ENCODE measurements around the gene IL11RA.
A peak's percentile ranks its signal among the peaks of the same experiment; 100 is the strongest.

The IL11RA gene

DNA sequence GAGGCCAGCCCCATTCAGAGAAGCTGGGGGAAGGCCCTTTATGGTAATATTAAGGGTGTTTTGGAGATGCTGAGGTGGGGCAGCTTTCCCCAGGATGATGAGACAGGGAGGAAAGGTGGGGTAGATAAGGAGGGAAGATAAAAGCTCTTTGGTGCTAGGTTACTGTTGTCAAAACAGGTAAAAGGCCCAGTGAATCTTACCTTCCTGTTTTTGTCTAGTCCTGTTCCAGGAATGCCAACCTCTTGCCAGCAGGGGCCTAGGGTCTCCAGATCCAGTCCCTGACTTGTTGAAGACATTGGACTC, 11.3 kb downstream of the IL11RA start:
- Histone ChIP-seq H3K9ac (ENCODE audit: low read length) (no peak overlapping the region), H3K4me1 (ENCODE audit: control insufficient read depth, insufficient read depth, low read length) (peaks cover 3% of the 10 kb centered on the region), H3K27me3 (ENCODE audit: control insufficient read depth, insufficient read depth, low read length) (no peaks in the 10 kb centered on the region), H3K36me3 (ENCODE audit: control insufficient read depth, insufficient read depth, low read length) (peaks cover 2% of the 10 kb centered on the region), H3K27ac (ENCODE audit: low read depth, low read length) (no peak overlapping the region), H3K4me3 (ENCODE audit: low read length) (no peak overlapping the region)

DNA sequence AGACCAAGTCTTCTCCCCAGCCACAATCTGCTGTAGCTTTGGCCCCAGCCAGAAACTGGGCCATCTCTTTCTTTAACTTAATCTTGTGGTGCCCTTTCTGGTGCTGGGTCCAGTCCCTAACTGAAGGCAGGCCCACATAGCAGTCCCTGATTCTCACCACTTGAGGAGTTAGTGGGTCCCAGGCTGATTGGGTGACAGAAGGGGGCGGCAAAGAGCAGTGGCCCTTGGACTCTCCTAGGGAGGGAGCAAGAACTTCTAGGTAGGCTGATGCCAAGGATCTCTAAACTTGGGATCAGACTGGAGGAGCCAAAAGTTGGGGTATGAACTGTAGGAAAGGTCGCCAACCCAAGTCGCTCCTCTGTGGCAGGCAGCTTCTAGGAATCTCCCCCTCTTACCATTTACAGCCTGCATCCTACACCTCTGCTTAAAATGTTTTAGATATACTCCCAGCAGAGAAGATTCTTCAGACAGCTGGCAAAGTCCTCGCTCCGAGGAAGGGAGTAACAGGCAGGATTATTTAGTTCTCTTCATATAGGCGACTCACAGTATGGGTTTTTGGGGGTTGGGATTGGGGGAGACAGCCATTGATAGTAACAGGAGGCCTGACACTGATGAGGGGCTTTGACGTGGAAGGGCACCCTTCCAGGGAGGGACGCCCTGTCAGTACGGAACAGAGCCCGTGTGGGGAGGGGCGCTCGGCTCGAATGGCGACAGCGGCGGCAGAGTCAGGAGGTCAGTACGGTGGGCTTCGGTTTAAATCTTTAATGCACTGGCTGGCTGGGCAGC, 12.5 kb downstream of the IL11RA start:
- H3K36me3 ChIP-seq (ENCODE audit: control insufficient read depth, insufficient read depth, low read length) = peaks cover 4% of the 10 kb centered on the region
- no peaks in the 10 kb centered on the region for H3K27me3 ChIP-seq (ENCODE audit: control insufficient read depth, insufficient read depth, low read length)
- H3K4me1 ChIP-seq (ENCODE audit: control insufficient read depth, insufficient read depth, low read length) = peaks cover 3% of the 10 kb centered on the region
- H3K27ac ChIP-seq (ENCODE audit: low read depth, low read length) = peak overlapping the region; percentile 99
- H3K4me3 ChIP-seq (ENCODE audit: low read length) = peak overlapping the region; percentile 72
- peak overlapping the region; percentile 12 for H3K9ac ChIP-seq (ENCODE audit: low read length)

GRCh38 chr9:34665067-34665380, 13.0 kb downstream of the IL11RA start:
- Histone ChIP-seq H3K4me1 (ENCODE audit: control insufficient read depth, insufficient read depth, low read length) (peaks cover 3% of the 10 kb centered on the region), H3K27me3 (ENCODE audit: control insufficient read depth, insufficient read depth, low read length) (no peaks in the 10 kb centered on the region), H3K4me3 (ENCODE audit: low read length) (peak overlapping the region; percentile 72), H3K27ac (ENCODE audit: low read depth, low read length) (peak overlapping the region; percentile 99), H3K9ac (ENCODE audit: low read length) (peak overlapping the region; percentile 21), H3K36me3 (ENCODE audit: control insufficient read depth, insufficient read depth, low read length) (peaks cover 4% of the 10 kb centered on the region)

- H3K27me3 ChIP-seq (ENCODE audit: control insufficient read depth, insufficient read depth, low read length) = no peaks in the 10 kb centered on the region
Measured at GRCh38 chr9:34665381-34666250, 13.6 kb downstream of the IL11RA start.

GRCh38 chr9:34669809-34670562, 18.0 kb downstream of the IL11RA start:
- Histone ChIP-seq H3K36me3 (ENCODE audit: control insufficient read depth, insufficient read depth, low read length) (peaks cover 4% of the 10 kb centered on the region), H3K27ac (ENCODE audit: low read depth, low read length) (no peak overlapping the region), H3K4me1 (ENCODE audit: control insufficient read depth, insufficient read depth, low read length) (peaks cover 3% of the 10 kb centered on the region)

More at GRCh38 chr9:34665381-34666250, 13.6 kb downstream of the IL11RA start:
- Histone ChIP-seq H3K4me1 (ENCODE audit: control insufficient read depth, insufficient read depth, low read length) (peaks cover 3% of the 10 kb centered on the region), H3K9ac (ENCODE audit: low read length) (peak overlapping the region; percentile 97), H3K36me3 (ENCODE audit: control insufficient read depth, insufficient read depth, low read length) (peaks cover 4% of the 10 kb centered on the region), H3K27ac (ENCODE audit: low read depth, low read length) (peak overlapping the region; percentile 99), H3K4me3 (ENCODE audit: low read length) (peak overlapping the region; percentile 92)

GRCh38 chr9:34671307-34671706, 19.3 kb downstream of the IL11RA start:
- Histone ChIP-seq H3K4me1 (ENCODE audit: control insufficient read depth, insufficient read depth, low read length) (peaks cover under 1% of the 10 kb centered on the region), H3K27me3 (ENCODE audit: control insufficient read depth, insufficient read depth, low read length) (no peaks in the 10 kb centered on the region), H3K36me3 (ENCODE audit: control insufficient read depth, insufficient read depth, low read length) (peaks cover 4% of the 10 kb centered on the region), H3K9ac (ENCODE audit: low read length) (no peak overlapping the region), H3K4me3 (ENCODE audit: low read length) (no peak overlapping the region), H3K27ac (ENCODE audit: low read depth, low read length) (no peak overlapping the region)

More at GRCh38 chr9:34669809-34670562, 18.0 kb downstream of the IL11RA start:
- H3K4me3 ChIP-seq (ENCODE audit: low read length) = no peak overlapping the region
- no peak overlapping the region for H3K9ac ChIP-seq (ENCODE audit: low read length)
- H3K27me3 ChIP-seq (ENCODE audit: control insufficient read depth, insufficient read depth, low read length) = no peaks in the 10 kb centered on the region

GRCh38 chr9:34674440-34674839, 22.5 kb downstream of the IL11RA start:
- Histone ChIP-seq H3K9ac (ENCODE audit: low read length) (no peak overlapping the region), H3K27me3 (ENCODE audit: control insufficient read depth, insufficient read depth, low read length) (no peaks in the 10 kb centered on the region), H3K4me3 (ENCODE audit: low read length) (no peak overlapping the region), H3K27ac (ENCODE audit: low read depth, low read length) (no peak overlapping the region), H3K36me3 (ENCODE audit: control insufficient read depth, insufficient read depth, low read length) (no peaks in the 10 kb centered on the region), H3K4me1 (ENCODE audit: control insufficient read depth, insufficient read depth, low read length) (no peaks in the 10 kb centered on the region)

DNA sequence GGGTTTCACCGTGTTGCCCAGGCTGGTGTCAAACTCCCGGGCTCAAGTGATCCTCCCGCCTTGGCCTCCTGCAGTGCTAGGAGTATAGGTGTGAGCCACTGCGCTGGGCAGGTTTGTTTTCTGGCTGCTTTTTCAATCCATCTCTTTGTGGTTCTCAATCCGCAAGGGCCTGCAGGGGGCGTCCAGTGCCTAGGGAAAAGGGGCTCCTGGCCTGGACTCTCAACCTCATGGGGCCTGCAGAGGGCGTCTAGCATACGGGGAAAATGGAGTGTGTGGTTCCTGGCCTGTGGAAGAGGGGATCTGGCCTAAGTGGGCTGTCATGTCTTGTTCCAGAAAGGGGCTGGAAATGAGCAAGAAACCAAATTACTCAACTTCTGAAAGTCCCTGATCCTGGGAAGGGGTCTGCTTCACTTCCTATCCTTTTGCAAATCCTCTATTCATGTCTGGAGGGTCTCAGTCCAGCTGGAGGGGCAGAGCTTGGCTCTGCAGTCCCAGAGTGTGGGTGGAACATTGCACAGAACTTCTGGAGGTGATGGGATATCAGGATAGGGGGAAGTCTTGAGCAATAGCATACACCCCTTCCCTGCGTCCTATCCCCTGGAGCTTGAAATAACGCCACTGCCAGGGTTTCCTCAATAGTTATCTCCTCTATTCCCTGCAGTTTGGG, 23.2 kb downstream of the IL11RA start:
- Histone ChIP-seq H3K27ac (ENCODE audit: low read depth, low read length) (no peak overlapping the region), H3K36me3 (ENCODE audit: control insufficient read depth, insufficient read depth, low read length) (no peaks in the 10 kb centered on the region), H3K9ac (ENCODE audit: low read length) (no peak overlapping the region), H3K4me3 (ENCODE audit: low read length) (no peak overlapping the region), H3K4me1 (ENCODE audit: control insufficient read depth, insufficient read depth, low read length) (no peaks in the 10 kb centered on the region), H3K27me3 (ENCODE audit: control insufficient read depth, insufficient read depth, low read length) (no peaks in the 10 kb centered on the region)

- Histone ChIP-seq H3K9ac (ENCODE audit: low read length) (no peak overlapping the region), H3K4me1 (ENCODE audit: control insufficient read depth, insufficient read depth, low read length) (no peaks in the 10 kb centered on the region), H3K27me3 (ENCODE audit: control insufficient read depth, insufficient read depth, low read length) (no peaks in the 10 kb centered on the region), H3K4me3 (ENCODE audit: low read length) (no peak overlapping the region), H3K27ac (ENCODE audit: low read depth, low read length) (no peak overlapping the region), H3K36me3 (ENCODE audit: control insufficient read depth, insufficient read depth, low read length) (no peaks in the 10 kb centered on the region)
Measured at GRCh38 chr9:34675869-34676268, 23.9 kb downstream of the IL11RA start.

DNA sequence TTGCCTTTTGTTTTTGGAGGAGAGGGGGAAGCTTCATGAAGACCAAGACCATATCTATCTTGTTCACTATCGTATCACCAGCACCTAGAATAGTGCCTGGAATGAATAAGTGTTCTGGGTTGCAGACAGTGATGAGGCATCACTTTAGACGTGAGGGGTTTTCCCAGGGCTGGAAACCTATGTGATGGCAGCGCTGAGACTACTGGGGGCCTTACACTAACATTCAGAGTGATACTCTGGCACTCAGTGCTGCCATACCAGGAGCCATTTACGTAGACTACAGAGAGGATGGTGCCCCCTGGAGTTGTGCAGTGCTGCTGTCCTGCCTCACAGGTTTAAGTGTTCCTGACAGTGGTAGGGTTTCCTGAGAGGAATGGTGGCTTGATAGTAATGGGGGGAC, 32.2 kb downstream of the IL11RA start:
- Histone ChIP-seq H3K4me1 (ENCODE audit: control insufficient read depth, insufficient read depth, low read length) (no peaks in the 10 kb centered on the region), H3K9ac (ENCODE audit: low read length) (no peak overlapping the region), H3K4me3 (ENCODE audit: low read length) (no peak overlapping the region), H3K27me3 (ENCODE audit: control insufficient read depth, insufficient read depth, low read length) (no peaks in the 10 kb centered on the region), H3K36me3 (ENCODE audit: control insufficient read depth, insufficient read depth, low read length) (no peaks in the 10 kb centered on the region), H3K27ac (ENCODE audit: low read depth, low read length) (no peak overlapping the region)

DNA sequence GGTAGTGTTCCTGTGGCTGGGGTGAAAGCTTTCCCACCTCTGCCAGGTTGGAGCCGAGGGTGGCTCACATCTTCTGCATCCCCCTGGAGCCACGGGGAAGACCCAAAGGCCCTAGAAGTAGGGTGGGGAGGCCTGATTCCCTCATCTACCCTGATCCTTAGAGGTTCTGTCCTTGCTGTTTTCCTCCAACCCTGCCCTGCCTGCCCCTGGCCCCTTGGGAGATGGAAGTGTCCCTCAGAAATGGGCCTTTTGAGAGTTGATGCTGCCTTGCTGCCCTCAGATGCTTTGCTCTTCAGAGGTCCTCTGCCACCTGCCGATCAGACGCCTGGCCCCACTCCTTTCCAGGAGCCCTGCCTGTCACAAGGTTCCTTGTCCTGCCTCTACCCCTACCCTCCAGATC, 32.8 kb downstream of the IL11RA start:
- Histone ChIP-seq H3K4me3 (ENCODE audit: low read length) (no peak overlapping the region), H3K4me1 (ENCODE audit: control insufficient read depth, insufficient read depth, low read length) (no peaks in the 10 kb centered on the region), H3K9ac (ENCODE audit: low read length) (no peak overlapping the region), H3K27ac (ENCODE audit: low read depth, low read length) (no peak overlapping the region), H3K27me3 (ENCODE audit: control insufficient read depth, insufficient read depth, low read length) (no peaks in the 10 kb centered on the region), H3K36me3 (ENCODE audit: control insufficient read depth, insufficient read depth, low read length) (no peaks in the 10 kb centered on the region)

GRCh38 chr9:34685591-34685990, 33.6 kb downstream of the IL11RA start:
- no peak overlapping the region for H3K27ac ChIP-seq (ENCODE audit: low read depth, low read length)
- no peaks in the 10 kb centered on the region for H3K27me3 ChIP-seq (ENCODE audit: control insufficient read depth, insufficient read depth, low read length)
- H3K36me3 ChIP-seq (ENCODE audit: control insufficient read depth, insufficient read depth, low read length) = no peaks in the 10 kb centered on the region
- H3K9ac ChIP-seq (ENCODE audit: low read length) = no peak overlapping the region
- H3K4me3 ChIP-seq (ENCODE audit: low read length) = no peak overlapping the region
- H3K4me1 ChIP-seq (ENCODE audit: control insufficient read depth, insufficient read depth, low read length) = no peaks in the 10 kb centered on the region
